AG08395 (cell line): ENCODE results near the gene DNAJA1.
A peak's percentile ranks its signal among the peaks of the same experiment; 100 is the strongest.

Experiments used
- DNase-seq: peaks from one replicate; pipeline ENCODE4 v3.0.0; 2012; ENCODE audit warnings: mixed read lengths, low spot score

The DNAJA1 gene

DNA sequence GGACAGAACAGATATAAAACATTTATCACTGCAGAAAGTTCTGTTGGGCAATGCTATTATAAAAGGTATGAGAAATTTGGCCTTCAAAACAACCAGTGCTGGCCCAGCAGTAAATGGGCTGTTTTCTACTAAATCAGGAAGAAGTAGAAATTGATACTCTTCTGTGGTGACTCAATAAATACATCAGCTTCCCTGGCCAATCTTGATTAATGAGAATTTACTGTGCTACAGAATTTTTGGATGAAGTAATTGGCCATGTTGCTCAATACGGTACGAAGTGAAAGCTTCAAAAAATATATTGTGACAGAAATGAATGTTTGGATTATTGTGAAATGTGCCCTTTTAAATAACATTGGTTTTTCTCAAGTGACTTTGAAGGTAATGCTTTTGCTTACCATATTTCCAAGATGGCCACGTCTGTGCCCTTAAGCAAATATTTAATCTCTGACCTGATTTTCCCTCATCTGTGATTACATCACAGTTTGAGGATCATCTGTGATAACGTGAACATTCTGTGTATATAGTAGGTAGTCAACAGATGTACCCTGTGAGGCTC, 4.2 kb downstream of the DNAJA1 start:
- no peak for DNase-seq

DNA sequence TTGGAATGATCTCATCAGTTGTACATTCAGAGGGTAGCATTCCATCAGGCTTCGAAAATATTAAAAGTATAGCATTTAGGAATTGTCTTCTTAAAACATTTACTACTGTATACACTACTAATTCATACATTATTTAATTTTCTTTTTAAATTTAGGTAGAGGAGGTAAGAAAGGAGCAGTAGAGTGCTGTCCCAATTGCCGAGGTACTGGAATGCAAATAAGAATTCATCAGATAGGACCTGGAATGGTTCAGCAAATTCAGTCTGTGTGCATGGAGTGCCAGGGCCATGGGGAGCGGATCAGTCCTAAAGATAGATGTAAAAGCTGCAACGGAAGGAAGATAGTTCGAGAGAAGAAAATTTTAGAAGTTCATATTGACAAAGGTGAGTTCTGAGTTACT, 5.2 kb downstream of the DNAJA1 start:
- no peak for DNase-seq

- DNase-seq = no peak
Observed at GRCh38 chr9:33032292-33032691, 7.2 kb downstream of the DNAJA1 start.

DNA sequence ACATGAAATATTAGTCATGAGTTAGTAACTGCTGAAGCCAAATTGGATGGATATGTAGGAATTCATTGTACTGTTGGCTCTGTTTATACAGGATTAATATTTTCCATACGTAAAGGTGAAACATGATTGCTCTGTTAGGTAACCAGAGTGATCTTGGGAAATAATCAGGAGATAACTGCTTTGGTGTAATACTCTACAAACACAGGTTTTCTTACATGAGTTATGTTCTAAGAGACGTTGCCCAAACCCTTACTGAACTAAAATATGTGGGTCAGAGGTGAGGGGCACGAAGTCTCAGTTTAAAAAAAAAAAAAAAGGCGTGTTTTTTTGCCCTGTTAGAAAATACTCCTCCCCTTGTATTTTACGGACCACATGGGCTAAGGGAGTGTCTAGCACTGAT, 7.8 kb downstream of the DNAJA1 start:
- DNase-seq = no peak

DNA sequence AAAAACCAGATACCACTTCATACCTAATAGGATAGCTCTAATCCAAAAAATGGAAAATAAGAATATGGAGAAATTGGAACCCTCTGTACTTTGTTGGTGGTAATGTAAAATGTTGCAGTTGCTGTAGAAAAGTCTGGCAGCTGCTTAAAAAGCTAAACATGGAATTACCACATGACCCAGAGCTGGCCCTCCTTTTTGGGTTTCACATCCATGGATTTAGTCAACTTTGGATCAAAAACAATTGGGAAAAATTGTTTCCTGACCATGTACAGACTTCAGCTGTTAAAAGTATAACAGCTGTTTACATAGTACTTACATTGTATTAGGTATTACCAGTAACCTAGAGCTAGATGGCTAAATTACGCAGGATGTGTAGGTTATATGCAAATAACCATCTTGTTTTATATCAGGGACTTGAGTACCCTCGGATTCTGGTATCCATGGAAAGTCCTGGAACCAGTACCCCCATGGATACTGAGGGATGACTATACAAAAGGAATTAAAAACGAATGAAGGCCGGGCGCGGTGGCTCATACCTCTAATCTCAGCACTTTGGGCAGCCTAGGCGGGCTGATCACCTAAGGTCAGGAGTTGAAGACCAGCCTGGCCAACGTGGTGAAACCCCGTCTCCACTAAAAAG, 15.8 kb downstream of the DNAJA1 start:
- DNase-seq = no peak

DNA sequence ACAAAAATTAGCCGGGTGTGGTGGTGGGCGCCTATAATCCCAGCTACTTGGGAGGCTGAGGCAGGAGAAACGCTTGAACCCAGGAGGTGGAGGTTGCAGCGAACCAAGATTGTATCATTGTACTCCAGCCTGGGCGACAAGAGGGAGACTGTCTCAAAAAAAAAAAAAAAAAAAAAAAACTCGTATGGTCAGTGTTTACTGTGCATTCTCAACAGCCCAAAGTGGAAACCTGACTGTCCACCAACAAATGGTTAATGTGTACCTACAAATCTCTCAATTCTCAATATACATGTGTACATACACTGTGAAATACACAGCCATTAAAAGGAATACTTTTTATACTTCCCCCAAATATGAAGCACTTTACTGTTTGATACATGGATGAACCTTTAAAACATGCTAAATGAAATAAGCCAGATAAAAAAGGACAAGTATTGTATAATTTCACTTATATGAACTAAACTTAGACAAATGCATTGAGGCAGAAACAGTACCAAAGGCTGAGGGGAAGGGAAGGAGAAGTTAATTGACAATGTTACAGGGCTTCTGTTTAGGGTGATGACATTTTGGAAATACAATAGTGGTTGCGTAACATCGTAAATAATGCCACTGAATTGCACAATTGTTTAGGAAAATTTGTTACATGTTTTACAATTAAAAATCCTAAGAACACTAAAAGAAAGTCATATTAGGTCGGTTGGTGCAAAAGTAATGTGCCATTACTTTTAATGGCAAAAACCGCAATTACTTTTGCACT, 16.5 kb downstream of the DNAJA1 start:
- no peak for DNase-seq

GRCh38 chr9:33042473-33042872, 17.4 kb downstream of the DNAJA1 start:
- no peak for DNase-seq

DNA sequence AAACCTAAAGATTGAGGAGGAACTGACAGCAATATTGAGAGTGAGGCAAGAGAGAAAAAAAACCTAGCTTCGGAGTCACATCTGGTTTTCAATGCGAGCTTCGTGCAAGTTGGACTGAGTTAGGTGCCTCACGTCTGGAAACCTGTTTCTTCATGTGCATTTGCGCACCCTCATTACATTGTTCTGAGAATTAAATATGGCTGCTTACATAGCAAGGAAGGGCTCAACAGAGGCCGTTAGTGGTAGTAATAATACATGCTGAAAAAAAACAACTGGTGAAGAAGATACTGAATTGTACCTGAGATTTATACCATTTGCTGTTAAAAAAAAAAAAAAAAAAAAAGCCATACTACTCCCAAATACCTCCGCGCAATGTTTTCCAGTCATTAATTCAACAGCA, 18.6 kb downstream of the DNAJA1 start:
- DNase-seq = no peak

DNA sequence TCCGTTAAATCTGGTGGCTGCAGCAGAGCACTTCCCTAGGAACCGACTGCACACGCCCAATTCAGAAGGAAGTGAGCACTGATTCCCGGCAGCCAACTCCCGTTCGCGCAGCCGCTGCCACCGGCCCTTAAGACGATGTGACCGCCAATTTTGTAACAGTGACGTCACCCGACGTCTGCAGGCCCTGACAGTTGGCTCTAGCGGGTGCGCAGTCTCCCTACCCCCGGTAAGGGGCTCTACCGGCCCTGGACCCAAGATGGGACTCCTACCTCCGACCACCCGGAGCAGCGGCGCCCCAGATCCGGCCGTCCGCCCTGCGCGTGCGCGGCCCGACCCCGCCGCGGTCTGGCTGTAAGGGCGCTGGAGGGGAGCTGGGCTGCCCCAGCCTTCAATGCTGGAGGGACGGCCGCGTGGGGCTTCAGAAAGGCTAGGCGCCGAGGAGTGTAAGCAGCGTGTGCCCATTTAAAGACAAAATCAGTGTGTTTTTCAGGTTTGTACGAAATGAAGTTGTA, 19.1 kb downstream of the DNAJA1 start:
- peak; percentile 96 for DNase-seq

DNA sequence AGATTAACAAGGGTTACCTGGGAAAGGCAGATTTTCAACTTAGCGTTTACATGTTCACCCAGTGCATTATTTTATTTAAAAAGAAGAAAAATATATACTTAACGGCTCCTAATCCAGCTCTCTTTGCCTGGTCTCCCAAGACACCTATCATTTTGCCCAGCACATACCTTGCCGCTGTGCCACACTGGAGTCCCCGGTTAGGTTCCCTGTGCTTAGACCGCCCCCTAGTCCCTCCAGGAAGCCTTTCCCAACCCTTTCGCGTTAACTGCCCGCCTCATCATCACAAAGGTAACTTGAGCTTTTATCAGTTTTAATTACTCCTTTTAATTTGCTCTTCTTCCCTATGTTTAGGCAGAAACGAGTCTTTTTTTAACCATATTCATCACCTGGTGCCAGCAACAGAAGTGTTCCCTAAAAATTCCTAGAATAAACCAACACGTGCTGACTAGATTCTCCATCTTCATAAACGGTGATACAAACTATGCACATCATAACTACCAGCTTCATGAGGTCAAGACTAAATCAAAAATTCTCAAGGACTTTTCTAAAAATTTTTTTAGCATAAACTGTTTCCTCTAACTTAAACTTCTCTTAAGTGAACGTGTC, 19.7 kb downstream of the DNAJA1 start:
- no peak for DNase-seq

DNA sequence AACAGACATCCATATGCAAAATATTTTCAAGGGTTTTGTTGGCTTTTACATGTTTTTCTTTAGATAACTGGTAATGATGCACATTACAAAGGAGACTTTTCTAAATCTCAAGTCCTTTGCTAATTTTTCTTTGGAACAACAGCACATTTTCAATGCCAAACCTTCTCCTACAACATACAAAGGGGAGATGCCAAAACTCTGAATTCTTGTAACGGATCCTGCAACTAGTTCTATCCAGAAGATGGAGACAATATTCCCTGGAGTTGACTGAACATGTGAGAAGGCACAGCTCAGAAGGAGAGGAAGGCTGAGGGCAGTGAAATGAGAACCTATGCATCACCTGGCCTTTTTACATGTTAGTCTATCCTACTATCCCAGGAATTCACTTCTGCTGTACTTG, 21.0 kb downstream of the DNAJA1 start:
- no peak for DNase-seq

- no peak for DNase-seq
Observed at GRCh38 chr9:33048054-33048465, 23.0 kb downstream of the DNAJA1 start.

DNA sequence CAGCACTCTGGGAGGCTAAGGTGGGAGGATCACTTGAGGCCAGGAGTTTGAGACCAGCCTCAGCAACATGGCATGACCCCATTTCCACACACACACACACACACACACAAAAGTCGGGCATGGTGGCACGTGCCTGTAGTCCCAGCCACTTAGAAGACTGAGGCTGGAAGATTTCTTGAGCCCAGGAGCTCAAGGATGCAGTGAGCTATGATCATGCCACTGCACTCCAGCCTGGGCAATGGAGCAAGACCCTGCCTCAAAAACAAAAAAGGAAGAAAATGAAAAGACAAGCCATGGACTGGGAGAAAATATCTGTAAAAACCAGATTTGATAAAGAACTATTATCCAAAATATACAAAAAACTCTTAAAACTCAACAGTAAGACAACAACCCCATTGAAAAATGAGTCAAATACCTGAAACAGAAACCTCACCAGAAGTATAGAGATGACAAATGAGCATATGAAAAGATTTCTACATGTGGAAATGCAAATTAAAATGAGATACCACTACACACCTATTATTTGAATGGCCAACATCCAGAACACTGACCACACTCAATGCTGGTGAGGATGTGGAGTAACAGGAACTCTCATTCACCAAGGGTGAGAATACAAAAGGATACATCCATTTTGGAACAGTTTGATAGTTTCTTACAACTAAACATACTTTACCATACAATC, 24.7 kb downstream of the DNAJA1 start:
- no peak for DNase-seq

DNA sequence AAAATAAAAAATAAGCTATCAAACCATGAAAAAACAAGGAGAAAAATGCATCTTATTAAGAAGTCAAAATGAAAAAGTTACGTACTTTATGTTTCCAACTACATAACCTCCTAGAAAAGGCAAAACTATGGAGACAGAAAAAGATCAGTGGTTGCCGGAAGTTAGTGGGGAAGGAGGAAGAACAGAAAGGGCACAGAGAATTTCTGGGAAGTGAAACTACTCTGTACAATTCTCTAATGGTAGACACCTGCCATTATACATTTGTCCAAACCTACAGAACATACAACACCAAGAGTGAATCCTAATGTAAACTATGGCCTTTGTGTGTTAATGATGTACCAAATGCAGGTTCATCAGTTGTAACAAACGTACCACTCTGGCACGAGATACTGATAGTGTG, 26.1 kb downstream of the DNAJA1 start:
- no peak for DNase-seq

GRCh38 chr9:33065157-33066076, 40.3 kb downstream of the DNAJA1 start:
- no peak for DNase-seq

GRCh38 chr9:33068991-33069390, 43.9 kb downstream of the DNAJA1 start:
- no peak for DNase-seq

DNA sequence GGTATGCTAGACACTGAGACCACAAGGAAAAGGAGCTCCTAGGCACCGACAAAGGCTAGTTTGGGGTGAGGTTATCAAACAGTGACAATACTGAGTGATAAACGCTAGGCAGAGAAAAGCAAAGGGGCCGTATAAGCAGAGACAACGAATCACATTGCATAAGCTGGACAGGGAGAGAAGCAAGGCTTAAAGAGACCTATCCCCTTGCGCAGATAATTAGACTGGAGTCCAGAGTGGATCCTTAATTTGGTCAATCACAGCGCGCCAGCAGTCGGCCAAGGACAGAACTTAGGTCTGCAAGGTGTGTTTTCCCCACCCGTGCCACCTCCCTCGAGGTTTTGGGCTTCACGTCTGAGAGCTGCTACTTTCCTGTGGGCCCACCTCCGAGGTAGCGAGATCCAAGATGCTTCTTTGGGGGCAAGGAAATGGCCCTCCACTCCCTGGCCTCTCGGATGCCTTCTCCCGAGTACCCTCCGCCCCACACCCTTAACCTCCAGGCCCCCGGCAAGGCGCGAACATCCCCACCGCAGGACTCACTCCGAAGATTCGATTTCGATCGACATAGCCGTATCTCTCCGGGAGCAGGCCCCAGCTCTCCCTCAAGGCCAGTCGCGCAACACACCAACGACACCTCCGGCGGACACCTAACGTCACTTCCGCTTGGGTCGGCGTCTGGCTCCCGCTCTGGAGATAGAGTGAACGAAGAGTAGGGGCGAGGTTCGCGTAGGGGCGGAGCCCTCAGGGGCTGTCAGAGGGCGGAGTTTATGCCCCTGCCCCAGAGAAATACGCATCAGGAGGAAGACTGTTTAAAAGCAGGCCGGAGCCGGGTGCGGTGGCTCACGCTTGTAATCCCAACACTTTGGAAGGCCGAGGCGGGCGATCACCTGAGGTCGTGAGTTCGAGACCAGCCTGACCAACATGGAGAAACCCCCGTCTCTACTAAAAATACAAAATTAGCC, 51.3 kb downstream of the DNAJA1 start, which contains the start of gene SMU1:
SMU1 (minus strand) TSS at position 629 of the 959 bp plus-strand sequence; CDS start at position 563, 66 bp downstream.
- peak; percentile 98 for DNase-seq

- DNase-seq = no peak
Observed at GRCh38 chr9:33080534-33080933, 55.5 kb downstream of the DNAJA1 start.

DNA sequence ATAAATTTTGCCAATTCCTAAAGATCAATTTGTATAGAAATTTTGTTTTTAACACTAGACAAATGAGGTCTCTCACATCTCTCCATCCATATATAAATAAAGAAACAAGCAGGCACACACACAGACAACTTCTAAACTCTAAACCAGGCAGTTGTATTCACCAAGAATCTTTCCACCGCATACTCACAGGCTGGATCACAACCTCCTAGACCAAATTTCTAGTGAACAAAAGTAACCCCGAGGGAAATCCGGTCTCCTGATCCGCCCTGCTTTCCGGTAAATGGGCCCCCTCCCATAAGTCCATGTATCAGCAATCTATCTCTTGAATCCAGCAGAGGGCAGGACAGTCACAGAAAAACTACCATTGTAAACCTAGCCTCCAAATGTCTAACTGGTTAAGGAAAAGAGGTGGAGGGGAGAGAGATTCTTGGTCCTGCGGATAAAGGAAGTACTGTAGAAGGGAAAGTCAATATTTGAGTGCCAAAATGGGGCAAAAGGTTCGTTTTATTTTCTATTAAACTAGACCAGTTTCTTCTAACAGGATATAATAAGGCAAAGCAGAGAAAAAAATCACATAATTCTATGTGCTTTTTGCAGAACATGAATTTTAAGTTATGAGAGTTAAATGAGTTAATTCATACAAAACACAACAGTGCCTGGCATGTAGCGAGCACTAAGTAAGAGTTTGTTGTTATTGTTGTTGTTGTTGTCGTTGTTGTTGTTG, 56.2 kb downstream of the DNAJA1 start:
- peak; percentile 85 for DNase-seq
